HFF-Myc (cell line): ENCODE results near the gene DENND1A.

Source experiments
- DNase-seq: peaks from one replicate; pipeline ENCODE4 v3.0.0-alpha.2; 2011; ENCODE audit warnings: low read depth; ENCODE audit errors: extremely low read depth
- H3K4me3 ChIP-seq: replicated peaks from 2 replicates; pipeline ENCODE4 v1.5.1; 2011; ENCODE audit warnings: low read depth, mild to moderate bottlenecking, control low read depth, low read length
- TF ChIP-seq, protein P1 (sequence below): IDR thresholded peaks from 2 replicates; pipeline ENCODE4 v1.5.1; 2012; ENCODE audit warnings: mild to moderate bottlenecking, low read depth, low read length, control low read depth; ENCODE audit errors: missing control alignments

Gene DENND1A

DNA sequence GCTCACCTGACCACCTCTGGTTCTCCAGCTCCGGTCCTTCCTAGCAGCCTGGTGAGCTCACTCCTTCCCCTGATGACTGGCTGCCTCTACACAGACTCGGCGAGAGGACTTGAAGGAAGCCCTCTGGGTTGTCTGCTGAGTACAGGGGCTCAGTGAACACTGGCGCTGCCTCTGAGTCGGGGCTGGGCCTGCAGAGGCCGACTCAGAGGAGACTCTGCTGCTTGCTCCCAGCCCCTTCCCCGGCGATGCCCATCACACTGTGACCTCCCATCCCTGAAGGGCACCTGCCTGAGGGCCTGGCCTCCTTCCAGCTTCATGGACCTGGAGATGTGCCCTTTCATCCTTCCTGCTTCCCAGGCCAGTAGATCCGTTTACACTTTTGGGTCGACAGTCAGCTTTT, 551.9 kb downstream of the DENND1A start:
- no peak overlapping the region for H3K4me3 ChIP-seq
- no peak for DNase-seq
- TF ChIP-seq, protein P1, sequence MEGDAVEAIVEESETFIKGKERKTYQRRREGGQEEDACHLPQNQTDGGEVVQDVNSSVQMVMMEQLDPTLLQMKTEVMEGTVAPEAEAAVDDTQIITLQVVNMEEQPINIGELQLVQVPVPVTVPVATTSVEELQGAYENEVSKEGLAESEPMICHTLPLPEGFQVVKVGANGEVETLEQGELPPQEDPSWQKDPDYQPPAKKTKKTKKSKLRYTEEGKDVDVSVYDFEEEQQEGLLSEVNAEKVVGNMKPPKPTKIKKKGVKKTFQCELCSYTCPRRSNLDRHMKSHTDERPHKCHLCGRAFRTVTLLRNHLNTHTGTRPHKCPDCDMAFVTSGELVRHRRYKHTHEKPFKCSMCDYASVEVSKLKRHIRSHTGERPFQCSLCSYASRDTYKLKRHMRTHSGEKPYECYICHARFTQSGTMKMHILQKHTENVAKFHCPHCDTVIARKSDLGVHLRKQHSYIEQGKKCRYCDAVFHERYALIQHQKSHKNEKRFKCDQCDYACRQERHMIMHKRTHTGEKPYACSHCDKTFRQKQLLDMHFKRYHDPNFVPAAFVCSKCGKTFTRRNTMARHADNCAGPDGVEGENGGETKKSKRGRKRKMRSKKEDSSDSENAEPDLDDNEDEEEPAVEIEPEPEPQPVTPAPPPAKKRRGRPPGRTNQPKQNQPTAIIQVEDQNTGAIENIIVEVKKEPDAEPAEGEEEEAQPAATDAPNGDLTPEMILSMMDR = no peak

DNA sequence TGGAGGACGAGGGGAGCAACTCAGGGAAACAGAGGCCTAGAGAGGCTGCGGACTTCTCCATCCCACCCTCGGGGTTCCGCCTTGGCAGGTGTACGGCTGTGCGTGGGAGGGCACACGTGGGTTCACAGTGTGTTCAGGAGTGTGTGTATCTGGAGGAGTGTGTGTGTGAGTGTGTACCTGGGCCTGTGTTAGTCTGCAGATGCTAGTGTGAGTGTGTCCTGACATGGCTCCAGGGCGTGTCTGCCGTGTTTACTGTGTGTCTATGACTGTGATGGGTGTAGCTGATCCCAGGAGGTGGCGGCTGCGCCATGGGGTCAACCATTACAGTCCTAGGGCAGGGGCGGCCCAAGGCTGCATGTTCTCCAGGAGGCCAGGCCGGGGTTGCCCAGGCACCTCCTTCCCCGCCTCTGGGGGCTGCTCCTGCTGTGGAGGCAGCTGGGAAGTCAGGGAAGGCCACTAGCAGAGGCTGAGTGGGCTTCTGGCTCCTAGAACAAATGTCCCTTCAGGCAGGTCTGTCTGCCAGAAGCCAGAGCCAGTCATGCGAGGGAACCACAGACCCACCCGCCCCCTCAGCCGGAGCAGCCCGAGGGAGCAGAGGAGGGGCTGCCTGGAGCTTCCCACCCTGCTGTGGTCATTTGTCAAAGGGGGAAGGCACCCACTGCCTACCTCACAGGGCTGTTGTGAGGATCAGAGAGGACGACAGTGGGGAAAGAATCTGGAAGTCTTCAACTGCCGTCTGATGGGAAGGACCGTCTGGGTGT, 552.5 kb downstream of the DENND1A start:
- H3K4me3 ChIP-seq = no peak overlapping the region
- DNase-seq = no peak

DNA sequence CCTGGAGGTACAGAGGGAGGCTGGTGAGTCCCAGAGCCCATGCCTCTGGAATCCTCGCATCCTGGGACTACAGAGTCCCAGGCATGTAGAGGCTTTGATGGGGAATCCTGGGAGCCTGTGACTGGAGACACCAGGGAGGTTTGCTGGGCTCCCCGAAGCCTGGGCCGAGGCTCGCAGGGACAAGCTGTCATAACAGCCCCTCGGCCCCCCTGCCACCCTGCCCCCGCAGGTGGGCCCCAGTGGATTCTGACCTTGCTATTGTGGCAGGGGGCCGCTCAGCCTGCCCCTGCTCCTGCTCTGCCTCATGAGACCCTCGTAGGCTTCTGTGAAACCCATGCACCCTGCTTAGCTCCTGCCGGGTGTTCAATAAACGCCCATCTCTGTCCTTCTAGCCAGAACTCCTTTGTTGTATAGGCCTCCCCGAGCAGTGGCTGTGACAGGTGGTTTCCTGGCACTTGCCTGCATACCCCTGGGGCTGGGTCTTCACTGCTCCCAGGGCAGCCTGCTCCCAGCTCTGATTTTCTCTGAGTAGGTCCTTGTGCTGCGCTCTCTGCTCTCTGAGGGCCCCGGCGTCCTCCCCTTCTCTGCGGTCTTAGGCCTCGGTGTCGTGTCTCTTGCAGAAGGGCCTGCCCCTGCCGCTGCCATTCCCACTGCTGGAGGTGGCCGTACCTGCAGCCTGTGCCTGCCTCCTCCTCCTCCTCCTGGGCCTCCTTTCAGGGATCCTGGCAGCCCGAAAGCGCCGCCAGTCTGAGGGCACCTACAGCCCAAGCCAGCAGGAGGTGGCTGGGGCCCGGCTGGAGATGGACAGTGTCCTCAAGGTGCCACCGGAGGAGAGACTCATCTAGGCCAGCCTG, 553.5 kb downstream of the DENND1A start:
- H3K4me3 ChIP-seq = no peak overlapping the region
- TF ChIP-seq, protein P1 = no peak
- DNase-seq = no peak

More for the DNA sequence above, 552.5 kb downstream of the DENND1A start:
- TF ChIP-seq, protein P1 = no peak

DNA sequence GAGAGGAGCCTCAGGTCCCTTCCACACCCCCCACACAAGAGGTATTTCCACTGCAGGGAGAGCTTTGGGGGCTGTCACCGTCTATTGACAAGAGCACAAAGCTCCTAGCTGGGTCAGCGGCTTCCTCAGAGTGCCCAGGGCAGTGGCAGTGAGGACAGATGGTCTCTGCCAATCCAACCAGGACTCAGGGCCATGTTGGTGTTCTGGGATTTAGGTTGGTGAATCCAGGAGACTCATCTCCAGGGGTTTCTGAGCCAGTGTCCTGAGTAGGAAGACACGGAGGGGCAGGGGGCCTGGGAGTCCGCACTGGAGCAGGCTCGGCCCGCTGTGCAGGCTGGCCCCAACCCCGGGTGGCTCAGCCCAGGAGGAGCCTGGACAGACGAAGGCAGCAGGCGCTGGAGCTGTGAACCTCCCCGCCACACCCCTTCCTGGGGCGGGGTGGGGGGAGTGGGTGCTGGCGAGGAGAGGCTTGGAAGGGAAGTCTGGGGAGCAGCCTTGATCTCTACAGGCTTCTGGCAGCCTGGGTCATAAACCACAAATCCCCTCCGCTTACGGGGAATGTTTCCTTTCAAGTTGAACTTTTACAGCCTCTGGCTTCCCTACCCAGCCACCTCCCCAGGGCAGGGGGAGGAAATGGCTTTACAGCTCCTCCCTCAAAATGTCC, 554.3 kb downstream of the DENND1A start:
- TF ChIP-seq, protein P1 = no peak
- H3K4me3 ChIP-seq = no peak overlapping the region

DNA sequence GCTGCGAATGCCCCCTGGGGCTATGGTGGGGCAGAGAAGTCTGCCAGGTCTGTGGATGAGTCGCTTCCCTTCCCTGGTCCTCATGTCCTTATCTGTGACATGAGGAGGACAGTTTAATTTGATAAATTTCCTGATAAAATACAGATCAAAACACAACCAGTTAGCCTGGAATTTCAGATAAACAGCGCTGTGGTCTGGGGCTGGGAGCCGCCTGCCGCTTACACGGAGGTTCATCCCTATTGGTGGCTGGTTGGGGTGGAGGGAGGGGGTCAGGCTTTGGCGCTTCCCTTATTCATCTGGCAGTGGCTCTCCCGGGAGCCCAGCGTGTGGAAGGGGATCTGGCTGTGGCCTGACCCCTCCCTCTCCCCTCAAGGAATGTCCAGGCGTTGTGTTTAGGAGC, 556.0 kb downstream of the DENND1A start:
- no peak overlapping the region for H3K4me3 ChIP-seq
- TF ChIP-seq, protein P1 = no peak
- no peak for DNase-seq

More for the DNA sequence above, 554.3 kb downstream of the DENND1A start:
- DNase-seq = no peak

DNA sequence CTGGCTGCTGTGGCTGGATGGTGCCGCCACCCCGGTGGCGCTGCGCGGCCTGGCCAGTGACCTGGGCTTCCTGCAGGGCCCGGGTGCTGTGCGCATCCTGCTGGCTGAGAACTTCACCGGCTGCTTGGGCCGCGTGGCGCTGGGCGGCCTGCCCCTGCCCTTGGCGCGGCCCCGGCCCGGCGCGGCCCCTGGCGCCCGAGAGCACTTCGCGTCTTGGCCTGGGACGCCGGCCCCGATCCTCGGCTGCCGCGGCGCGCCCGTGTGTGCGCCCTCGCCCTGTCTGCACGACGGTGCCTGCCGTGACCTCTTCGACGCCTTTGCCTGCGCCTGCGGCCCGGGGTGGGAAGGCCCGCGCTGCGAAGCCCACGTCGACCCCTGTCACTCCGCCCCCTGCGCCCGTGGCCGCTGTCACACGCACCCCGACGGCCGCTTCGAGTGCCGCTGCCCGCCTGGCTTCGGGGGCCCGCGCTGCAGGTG, 556.4 kb downstream of the DENND1A start:
- DNase-seq = no peak
- no peak overlapping the region for H3K4me3 ChIP-seq
- TF ChIP-seq, protein P1 = no peak
